ENCODE results near the gene AFAP1. TPM values are rescaled to one million over a fixed set of nuclear protein-coding genes. Genes with fewer than 3 reads are reported as not detected.

The AFAP1 gene
- polyA plus RNA-seq, 3 donors, result not detected

DNA sequence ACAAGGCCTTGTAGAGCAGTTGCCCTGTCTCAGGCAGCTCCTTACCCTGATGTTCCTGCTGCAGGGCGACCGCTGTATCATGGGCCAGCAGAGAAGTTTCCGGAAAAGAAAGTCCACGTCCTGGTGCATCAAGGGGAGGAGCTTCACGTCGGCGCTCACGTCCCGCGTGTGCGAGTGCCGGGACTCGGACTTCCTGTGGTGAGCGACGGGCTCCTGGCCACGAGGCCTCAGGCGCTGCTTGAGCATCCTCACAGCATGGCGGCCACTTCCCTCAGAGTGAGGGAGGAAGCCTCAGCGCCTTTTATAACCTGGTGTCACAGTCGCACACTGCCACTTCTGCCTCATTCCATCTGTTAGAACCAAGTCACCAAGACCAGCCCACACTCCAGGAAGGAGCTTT lies 225.5 kb downstream of the AFAP1 start:
- H3K4me1 Mint-ChIP-seq, result peaks cover 7% of the 10 kb centered on the region
- peaks cover 0 to 8% of the 10 kb centered on the region in 2 donors for H3K9me3 ChIP-seq (replicated peaks in 1 of 2; ENCODE audit: control insufficient read depth in 1 of 2, insufficient read depth in 1 of 2, low read length in 2 of 2)
- H3K27me3 ChIP-seq (ENCODE audit: control insufficient read depth in 2 of 2, insufficient read depth in 2 of 2, low read length in 2 of 2), result peaks cover 0 to under 1% of the 10 kb centered on the region in 2 donors
- H3K27ac ChIP-seq (ENCODE audit: low read depth in 1 of 2, low read length in 2 of 2), result no peak overlapping the region
- 89% methylated on average over 18 of the region's 20 CpGs for WGBS (ENCODE audit: insufficient coverage)
- no peak overlapping the region for H3K9ac ChIP-seq (ENCODE audit: insufficient read depth, low read length, poor library complexity, severe bottlenecking)
- no peaks in the 10 kb centered on the region for H4K20me1 ChIP-seq (ENCODE audit: insufficient read depth, low read length)
- H2AFZ ChIP-seq (ENCODE audit: insufficient read depth, low read depth, low read length, poor library complexity, severe bottlenecking), result no peak overlapping the region
- TF ChIP-seq, protein P1, sequence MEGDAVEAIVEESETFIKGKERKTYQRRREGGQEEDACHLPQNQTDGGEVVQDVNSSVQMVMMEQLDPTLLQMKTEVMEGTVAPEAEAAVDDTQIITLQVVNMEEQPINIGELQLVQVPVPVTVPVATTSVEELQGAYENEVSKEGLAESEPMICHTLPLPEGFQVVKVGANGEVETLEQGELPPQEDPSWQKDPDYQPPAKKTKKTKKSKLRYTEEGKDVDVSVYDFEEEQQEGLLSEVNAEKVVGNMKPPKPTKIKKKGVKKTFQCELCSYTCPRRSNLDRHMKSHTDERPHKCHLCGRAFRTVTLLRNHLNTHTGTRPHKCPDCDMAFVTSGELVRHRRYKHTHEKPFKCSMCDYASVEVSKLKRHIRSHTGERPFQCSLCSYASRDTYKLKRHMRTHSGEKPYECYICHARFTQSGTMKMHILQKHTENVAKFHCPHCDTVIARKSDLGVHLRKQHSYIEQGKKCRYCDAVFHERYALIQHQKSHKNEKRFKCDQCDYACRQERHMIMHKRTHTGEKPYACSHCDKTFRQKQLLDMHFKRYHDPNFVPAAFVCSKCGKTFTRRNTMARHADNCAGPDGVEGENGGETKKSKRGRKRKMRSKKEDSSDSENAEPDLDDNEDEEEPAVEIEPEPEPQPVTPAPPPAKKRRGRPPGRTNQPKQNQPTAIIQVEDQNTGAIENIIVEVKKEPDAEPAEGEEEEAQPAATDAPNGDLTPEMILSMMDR (IDR thresholded peaks at IDR 0.05), result no peak
- no peaks in the 10 kb centered on the region for H3K4me1 ChIP-seq (ENCODE audit: control insufficient read depth in 1 of 2, insufficient read depth in 2 of 2, low read length in 2 of 2)
- no peak overlapping the region for H3K4me3 Mint-ChIP-seq
- H3K4me3 ChIP-seq (replicated peaks in 1 of 3; ENCODE audit: low read depth in 2 of 3, low read length in 3 of 3), result no peak overlapping the region
- no peaks in the 10 kb centered on the region for H3K79me2 ChIP-seq (ENCODE audit: insufficient read depth, low read length)
- H3K27me3 Mint-ChIP-seq (ENCODE audit: low read depth in 3 of 3), result peaks cover under 1 to 6% (median 3%) of the 10 kb centered on the region in 3 donors
- DNase-seq, result no peak
- H3K36me3 Mint-ChIP-seq, result no peaks in the 10 kb centered on the region
- no peaks in the 10 kb centered on the region for H3K36me3 ChIP-seq (replicated peaks in 1 of 2; ENCODE audit: control insufficient read depth in 1 of 2, insufficient read depth in 2 of 2, low read length in 2 of 2)
- H3K9me3 Mint-ChIP-seq, result peaks cover 3 to 10% (median 7%) of the 10 kb centered on the region in 7 donors
- intact Hi-C loops (cut with micrococcal nuclease), result loop anchor here in 1 of 2 donors (10.0 kb wide), 1 partner anchor 519 kb away; the partner anchor contains the start of gene SORCS2
- H3K27ac Mint-ChIP-seq, result no peak overlapping the region
- no peak overlapping the region for H3K4me2 ChIP-seq (replicated peaks; ENCODE audit: extremely low read depth, low read length, poor library complexity, severe bottlenecking)

DNA sequence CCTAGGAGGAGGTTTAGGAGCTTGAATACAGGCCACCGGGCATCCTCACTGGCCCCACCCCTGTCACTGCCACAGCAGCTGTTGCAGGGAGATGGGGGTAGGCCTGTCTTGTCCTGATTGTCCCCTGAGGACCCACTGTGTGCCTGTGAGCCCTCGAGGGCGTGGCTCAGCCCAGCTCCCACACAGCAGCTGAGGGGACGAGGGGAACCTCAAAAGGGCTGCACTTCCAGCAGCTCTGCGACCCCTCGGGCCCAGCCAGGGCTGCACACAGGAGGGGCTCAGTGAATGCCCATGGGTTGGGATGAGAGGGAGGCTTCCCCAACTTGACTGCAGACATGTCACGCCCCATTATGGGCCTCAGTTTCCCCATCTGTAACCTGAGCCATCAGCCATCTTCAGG lies 225.9 kb downstream of the AFAP1 start:
- Mint-ChIP-seq H3K4me3 (no peak overlapping the region), H3K36me3 (no peaks in the 10 kb centered on the region), H3K4me1 (peaks cover 7% of the 10 kb centered on the region), H3K9me3 (peaks cover 3 to 10% (median 7%) of the 10 kb centered on the region in 7 donors), H3K27ac (no peak overlapping the region), H3K27me3 (ENCODE audit: low read depth in 3 of 3) (peaks cover 1 to 10% (median 3%) of the 10 kb centered on the region in 3 donors)
- no peaks in the 10 kb centered on the region for H3K4me1 ChIP-seq (ENCODE audit: control insufficient read depth in 1 of 2, insufficient read depth in 2 of 2, low read length in 2 of 2)
- intact Hi-C loops (cut with micrococcal nuclease), result loop anchor here in 1 of 2 donors (10.0 kb wide), 1 partner anchor 519 kb away; the partner anchor contains the start of gene SORCS2
- no peak overlapping the region for H3K27ac ChIP-seq (ENCODE audit: low read depth in 1 of 2, low read length in 2 of 2)
- WGBS (ENCODE audit: insufficient coverage), result 89% methylated on average over 5 of the region's 7 CpGs
- no peaks in the 10 kb centered on the region for H3K79me2 ChIP-seq (ENCODE audit: insufficient read depth, low read length)
- H3K36me3 ChIP-seq (replicated peaks in 1 of 2; ENCODE audit: control insufficient read depth in 1 of 2, insufficient read depth in 2 of 2, low read length in 2 of 2), result no peaks in the 10 kb centered on the region
- no peak overlapping the region for H3K4me2 ChIP-seq (replicated peaks; ENCODE audit: extremely low read depth, low read length, poor library complexity, severe bottlenecking)
- H2AFZ ChIP-seq (ENCODE audit: insufficient read depth, low read depth, low read length, poor library complexity, severe bottlenecking), result no peak overlapping the region
- no peaks in the 10 kb centered on the region for H3K27me3 ChIP-seq (ENCODE audit: control insufficient read depth in 2 of 2, insufficient read depth in 2 of 2, low read length in 2 of 2)
- no peak for DNase-seq
- H3K4me3 ChIP-seq (replicated peaks in 1 of 3; ENCODE audit: low read depth in 2 of 3, low read length in 3 of 3), result no peak overlapping the region
- TF ChIP-seq, protein P1 (IDR thresholded peaks at IDR 0.05), result no peak
- no peak overlapping the region for H3K9ac ChIP-seq (ENCODE audit: insufficient read depth, low read length, poor library complexity, severe bottlenecking)
- H3K9me3 ChIP-seq (replicated peaks in 1 of 2; ENCODE audit: control insufficient read depth in 1 of 2, insufficient read depth in 1 of 2, low read length in 2 of 2), result peaks cover 0 to 8% of the 10 kb centered on the region in 2 donors
- H4K20me1 ChIP-seq (ENCODE audit: insufficient read depth, low read length), result no peaks in the 10 kb centered on the region
